ENCODE results near the gene MCTP2.

The MCTP2 gene

GRCh38 chr15:94383041-94383440 is 151.7 kb downstream of the MCTP2 start:
- H3K9me3 ChIP-seq (ENCODE audit: insufficient read depth, low read length), result no peaks in the 10 kb centered on the region
- TF ChIP-seq ZNF274 (IDR thresholded peaks at IDR 0.05; ENCODE audit: low read depth, low read length), result no peak
- TF ChIP-seq YY1 (IDR thresholded peaks at IDR 0.05; ENCODE audit: insufficient read depth, insufficient read length), result no peak
- TF ChIP-seq SUZ12 (IDR thresholded peaks at IDR 0.05; ENCODE audit: extremely low read depth, insufficient read depth, insufficient read length), result no peak
- H3K9ac ChIP-seq (ENCODE audit: insufficient read length, low read depth), result no peak overlapping the region
- H3K27me3 ChIP-seq (ENCODE audit: insufficient read depth, insufficient read length), result no peaks in the 10 kb centered on the region
- H3K36me3 ChIP-seq (ENCODE audit: insufficient read depth, insufficient read length, low read length), result no peaks in the 10 kb centered on the region
- H3K4me1 ChIP-seq (ENCODE audit: insufficient read depth, insufficient read length), result no peaks in the 10 kb centered on the region
- H3K4me3 ChIP-seq (ENCODE audit: insufficient read length, low read depth), result no peak overlapping the region
- no peak for DNase-seq (ENCODE audit: low read depth, low spot score)

GRCh38 chr15:94383706-94384105 is 152.3 kb downstream of the MCTP2 start:
- H3K9ac ChIP-seq (ENCODE audit: insufficient read length, low read depth), result no peak overlapping the region
- TF ChIP-seq YY1 (IDR thresholded peaks at IDR 0.05; ENCODE audit: insufficient read depth, insufficient read length), result no peak
- no peak for TF ChIP-seq SUZ12 (IDR thresholded peaks at IDR 0.05; ENCODE audit: extremely low read depth, insufficient read depth, insufficient read length)
- no peak for TF ChIP-seq ZNF274 (IDR thresholded peaks at IDR 0.05; ENCODE audit: low read depth, low read length)
- no peaks in the 10 kb centered on the region for H3K27me3 ChIP-seq (ENCODE audit: insufficient read depth, insufficient read length)
- no peak for DNase-seq (ENCODE audit: low read depth, low spot score)
- H3K9me3 ChIP-seq (ENCODE audit: insufficient read depth, low read length), result no peaks in the 10 kb centered on the region
- no peaks in the 10 kb centered on the region for H3K4me1 ChIP-seq (ENCODE audit: insufficient read depth, insufficient read length)
- H3K36me3 ChIP-seq (ENCODE audit: insufficient read depth, insufficient read length, low read length), result no peaks in the 10 kb centered on the region
- H3K4me3 ChIP-seq (ENCODE audit: insufficient read length, low read depth), result no peak overlapping the region

- Histone ChIP-seq H3K36me3 (ENCODE audit: insufficient read depth, insufficient read length, low read length) (no peaks in the 10 kb centered on the region), H3K4me1 (ENCODE audit: insufficient read depth, insufficient read length) (no peaks in the 10 kb centered on the region), H3K9me3 (ENCODE audit: insufficient read depth, low read length) (no peaks in the 10 kb centered on the region), H3K27me3 (ENCODE audit: insufficient read depth, insufficient read length) (no peaks in the 10 kb centered on the region), H3K4me3 (ENCODE audit: insufficient read length, low read depth) (no peak overlapping the region), H3K9ac (ENCODE audit: insufficient read length, low read depth) (no peak overlapping the region)
- DNase-seq (ENCODE audit: low read depth, low spot score), result no peak
- TF ChIP-seq ZNF274 (IDR thresholded peaks at IDR 0.05; ENCODE audit: low read depth, low read length) (no peak), YY1 (IDR thresholded peaks at IDR 0.05; ENCODE audit: insufficient read depth, insufficient read length) (no peak), SUZ12 (IDR thresholded peaks at IDR 0.05; ENCODE audit: extremely low read depth, insufficient read depth, insufficient read length) (no peak)
Observed at GRCh38 chr15:94385441-94385840, 154.1 kb downstream of the MCTP2 start.

- Histone ChIP-seq H3K27me3 (ENCODE audit: insufficient read depth, insufficient read length) (no peaks in the 10 kb centered on the region), H3K9me3 (ENCODE audit: insufficient read depth, low read length) (no peaks in the 10 kb centered on the region), H3K36me3 (ENCODE audit: insufficient read depth, insufficient read length, low read length) (no peaks in the 10 kb centered on the region), H3K4me1 (ENCODE audit: insufficient read depth, insufficient read length) (no peaks in the 10 kb centered on the region), H3K9ac (ENCODE audit: insufficient read length, low read depth) (no peak overlapping the region), H3K4me3 (ENCODE audit: insufficient read length, low read depth) (no peak overlapping the region)
- DNase-seq (ENCODE audit: low read depth, low spot score), result no peak
- TF ChIP-seq YY1 (IDR thresholded peaks at IDR 0.05; ENCODE audit: insufficient read depth, insufficient read length) (no peak), ZNF274 (IDR thresholded peaks at IDR 0.05; ENCODE audit: low read depth, low read length) (no peak), SUZ12 (IDR thresholded peaks at IDR 0.05; ENCODE audit: extremely low read depth, insufficient read depth, insufficient read length) (no peak)
Observed at GRCh38 chr15:94386351-94386750, 155.0 kb downstream of the MCTP2 start.

- no peaks in the 10 kb centered on the region for H3K27me3 ChIP-seq (ENCODE audit: insufficient read depth, insufficient read length)
- H3K9ac ChIP-seq (ENCODE audit: insufficient read length, low read depth), result no peak overlapping the region
- H3K4me3 ChIP-seq (ENCODE audit: insufficient read length, low read depth), result no peak overlapping the region
- TF ChIP-seq YY1 (IDR thresholded peaks at IDR 0.05; ENCODE audit: insufficient read depth, insufficient read length) (no peak), ZNF274 (IDR thresholded peaks at IDR 0.05; ENCODE audit: low read depth, low read length) (no peak), SUZ12 (IDR thresholded peaks at IDR 0.05; ENCODE audit: extremely low read depth, insufficient read depth, insufficient read length) (no peak)
- no peaks in the 10 kb centered on the region for H3K36me3 ChIP-seq (ENCODE audit: insufficient read depth, insufficient read length, low read length)
- no peak for DNase-seq (ENCODE audit: low read depth, low spot score)
- H3K4me1 ChIP-seq (ENCODE audit: insufficient read depth, insufficient read length), result no peaks in the 10 kb centered on the region
- no peaks in the 10 kb centered on the region for H3K9me3 ChIP-seq (ENCODE audit: insufficient read depth, low read length)
Observed at GRCh38 chr15:94387442-94387841, 156.1 kb downstream of the MCTP2 start.

GRCh38 chr15:94387849-94388441 is 156.6 kb downstream of the MCTP2 start:
- TF ChIP-seq ZNF274 (IDR thresholded peaks at IDR 0.05; ENCODE audit: low read depth, low read length) (no peak), SUZ12 (IDR thresholded peaks at IDR 0.05; ENCODE audit: extremely low read depth, insufficient read depth, insufficient read length) (no peak), YY1 (IDR thresholded peaks at IDR 0.05; ENCODE audit: insufficient read depth, insufficient read length) (no peak)
- Histone ChIP-seq H3K4me1 (ENCODE audit: insufficient read depth, insufficient read length) (no peaks in the 10 kb centered on the region), H3K9me3 (ENCODE audit: insufficient read depth, low read length) (no peaks in the 10 kb centered on the region), H3K36me3 (ENCODE audit: insufficient read depth, insufficient read length, low read length) (no peaks in the 10 kb centered on the region), H3K9ac (ENCODE audit: insufficient read length, low read depth) (no peak overlapping the region), H3K27me3 (ENCODE audit: insufficient read depth, insufficient read length) (no peaks in the 10 kb centered on the region), H3K4me3 (ENCODE audit: insufficient read length, low read depth) (no peak overlapping the region)
- no peak for DNase-seq (ENCODE audit: low read depth, low spot score)

- DNase-seq (ENCODE audit: low read depth, low spot score), result no peak
- Histone ChIP-seq H3K36me3 (ENCODE audit: insufficient read depth, insufficient read length, low read length) (no peaks in the 10 kb centered on the region), H3K27me3 (ENCODE audit: insufficient read depth, insufficient read length) (no peaks in the 10 kb centered on the region), H3K4me1 (ENCODE audit: insufficient read depth, insufficient read length) (no peaks in the 10 kb centered on the region), H3K9ac (ENCODE audit: insufficient read length, low read depth) (no peak overlapping the region), H3K9me3 (ENCODE audit: insufficient read depth, low read length) (no peaks in the 10 kb centered on the region), H3K4me3 (ENCODE audit: insufficient read length, low read depth) (no peak overlapping the region)
- no peak for TF ChIP-seq YY1 (IDR thresholded peaks at IDR 0.05; ENCODE audit: insufficient read depth, insufficient read length)
- TF ChIP-seq ZNF274 (IDR thresholded peaks at IDR 0.05; ENCODE audit: low read depth, low read length), result no peak
- TF ChIP-seq SUZ12 (IDR thresholded peaks at IDR 0.05; ENCODE audit: extremely low read depth, insufficient read depth, insufficient read length), result no peak
Observed at GRCh38 chr15:94395640-94396039, 164.3 kb downstream of the MCTP2 start.
